ENCODE data around the gene PSG11. TPM values are rescaled to one million over a fixed set of nuclear protein-coding genes. Genes with fewer than 3 reads are reported as not detected.
"Not testable (repeated sequence)": the region's sequence is repeated elsewhere in the genome, so short reads cannot be mapped to it uniquely, and the experiment has no call there.

Gene PSG11
- total RNA-seq, 1 experiment from 2014 or later, result not detected

- H3K36me3 ChIP-seq (ENCODE audit: control insufficient read depth, insufficient read depth, low read length); intact Hi-C loops (cut with micrococcal nuclease; ENCODE audit: unreplicated experiment); H3K27ac ChIP-seq (ENCODE audit: low read length); in situ Hi-C loops (cut with HindIII; ENCODE audit: low pct_unique_long_range_greater_than_20kb, low sequenced_read_pairs); POLR2A ChIA-PET; DNase-seq (ENCODE audit: low read depth, low spot score); BruUV-seq (replicated peaks); H3K4me1 ChIP-seq (ENCODE audit: control insufficient read depth, insufficient read depth, low read length); CTCF ChIA-PET; H3K27me3 ChIP-seq (ENCODE audit: control insufficient read depth, insufficient read depth, low read length); H3K9me3 ChIP-seq (ENCODE audit: control insufficient read depth, insufficient read depth, low read depth, low read length); H3K4me3 ChIP-seq (ENCODE audit: low read depth in 2 of 2, low read length in 2 of 2); ATAC-seq: not testable (repeated sequence)
Observed at GRCh38 chr19:43003634-43004033, 22.6 kb downstream of the PSG11 start.

- H3K27me3 ChIP-seq (ENCODE audit: control insufficient read depth, insufficient read depth, low read length); DNase-seq (ENCODE audit: low read depth, low spot score); POLR2A ChIA-PET; H3K36me3 ChIP-seq (ENCODE audit: control insufficient read depth, insufficient read depth, low read length); intact Hi-C loops (cut with micrococcal nuclease; ENCODE audit: unreplicated experiment); BruUV-seq (replicated peaks); CTCF ChIA-PET; in situ Hi-C loops (cut with HindIII; ENCODE audit: low pct_unique_long_range_greater_than_20kb, low sequenced_read_pairs); H3K4me3 ChIP-seq (ENCODE audit: low read depth in 2 of 2, low read length in 2 of 2); H3K4me1 ChIP-seq (ENCODE audit: control insufficient read depth, insufficient read depth, low read length); H3K27ac ChIP-seq (ENCODE audit: low read length); H3K9me3 ChIP-seq (ENCODE audit: control insufficient read depth, insufficient read depth, low read depth, low read length); ATAC-seq: not testable (repeated sequence)
Observed at GRCh38 chr19:43002948-43003347, 23.3 kb downstream of the PSG11 start.

- POLR2A ChIA-PET; H3K9me3 ChIP-seq (ENCODE audit: control insufficient read depth, insufficient read depth, low read depth, low read length); DNase-seq (ENCODE audit: low read depth, low spot score); H3K4me1 ChIP-seq (ENCODE audit: control insufficient read depth, insufficient read depth, low read length); in situ Hi-C loops (cut with HindIII; ENCODE audit: low pct_unique_long_range_greater_than_20kb, low sequenced_read_pairs); intact Hi-C loops (cut with micrococcal nuclease; ENCODE audit: unreplicated experiment); H3K27me3 ChIP-seq (ENCODE audit: control insufficient read depth, insufficient read depth, low read length); CTCF ChIA-PET; H3K27ac ChIP-seq (ENCODE audit: low read length); ATAC-seq; H3K36me3 ChIP-seq (ENCODE audit: control insufficient read depth, insufficient read depth, low read length); H3K4me3 ChIP-seq (ENCODE audit: low read depth in 2 of 2, low read length in 2 of 2); BruUV-seq (replicated peaks): not testable (repeated sequence)
Observed at GRCh38 chr19:42996161-42996560, 30.1 kb downstream of the PSG11 start.

- intact Hi-C loops (cut with micrococcal nuclease; ENCODE audit: unreplicated experiment); BruUV-seq (replicated peaks); H3K27ac ChIP-seq (ENCODE audit: low read length): not testable (repeated sequence)
Observed at GRCh38 chr19:42992029-42992604, 34.2 kb downstream of the PSG11 start.

GRCh38 chr19:42989851-42990250 lies 36.4 kb downstream of the PSG11 start:
- no peaks in the 10 kb centered on the region for H3K9me3 ChIP-seq (ENCODE audit: control insufficient read depth, insufficient read depth, low read depth, low read length)
- H3K4me1 ChIP-seq (ENCODE audit: control insufficient read depth, insufficient read depth, low read length), result no peaks in the 10 kb centered on the region
- POLR2A ChIA-PET, result no interaction called here
- no peaks in the 10 kb centered on the region for H3K36me3 ChIP-seq (ENCODE audit: control insufficient read depth, insufficient read depth, low read length)
- H3K27me3 ChIP-seq (ENCODE audit: control insufficient read depth, insufficient read depth, low read length), result no peaks in the 10 kb centered on the region
- ATAC-seq (no peak), DNase-seq (ENCODE audit: low read depth, low spot score) (no peak)
- CTCF ChIA-PET, result interaction anchor here (0.5 kb wide), 1 partner anchor 11 kb away, joined by 6 read pairs; no protein-coding TSS in a partner anchor
- in situ Hi-C loops (cut with HindIII; ENCODE audit: low pct_unique_long_range_greater_than_20kb, low sequenced_read_pairs) (no loop called here), intact Hi-C loops (cut with micrococcal nuclease; ENCODE audit: unreplicated experiment) (no loop called here)
- TF ChIP-seq CTCF (IDR thresholded peaks at IDR 0.05) (no peak), REST (IDR thresholded peaks at IDR 0.05; ENCODE audit: insufficient read depth in 1 of 2, low read depth in 2 of 2, low read length in 1 of 2) (no peak), SIN3A (IDR thresholded peaks at IDR 0.05; ENCODE audit: borderline replicate concordance, insufficient read depth, low read depth, low read length) (no peak), TCF7L2 (IDR thresholded peaks at IDR 0.05; ENCODE audit: low read depth, low read length) (no peak), POLR2AphosphoS5 (IDR thresholded peaks at IDR 0.05; ENCODE audit: low read depth, low read length) (no peak)
- H3K4me3 ChIP-seq (ENCODE audit: low read depth in 2 of 2, low read length in 2 of 2), result no peak overlapping the region
- H3K27ac ChIP-seq (ENCODE audit: low read length), result no peak overlapping the region
- no TSS peak for BruUV-seq (replicated peaks)

More at GRCh38 chr19:42992029-42992604, 34.2 kb downstream of the PSG11 start:
- ATAC-seq; H3K4me3 ChIP-seq (ENCODE audit: low read depth in 2 of 2, low read length in 2 of 2); H3K27me3 ChIP-seq (ENCODE audit: control insufficient read depth, insufficient read depth, low read length); POLR2A ChIA-PET; DNase-seq (ENCODE audit: low read depth, low spot score); H3K9me3 ChIP-seq (ENCODE audit: control insufficient read depth, insufficient read depth, low read depth, low read length); in situ Hi-C loops (cut with HindIII; ENCODE audit: low pct_unique_long_range_greater_than_20kb, low sequenced_read_pairs); H3K36me3 ChIP-seq (ENCODE audit: control insufficient read depth, insufficient read depth, low read length); H3K4me1 ChIP-seq (ENCODE audit: control insufficient read depth, insufficient read depth, low read length); CTCF ChIA-PET: not testable (repeated sequence)
